Neural cell (in vitro differentiated cells): ENCODE results near the gene LMAN2L. TPM values are rescaled to one million over a fixed set of nuclear protein-coding genes. Genes with fewer than 3 reads are reported as not detected.

Experiments
- H2AFZ ChIP-seq: fragments of 200-600, 300-800 bp; sonication (generic), shearing (Covaris generic); 2 replicates; pipeline ENCODE4 v1.6.0; 2014; ENCODE audit warnings: low read depth, mild to moderate bottlenecking, antibody characterized with exemption, low read length, moderate library complexity
- H3F3A ChIP-seq: fragments of 200-600 bp; shearing (Covaris generic); 2 replicates; pipeline ENCODE4 v1.6.1; 2016; ENCODE audit warnings: mild to moderate bottlenecking, moderate library complexity, mixed read lengths, antibody characterized with exemption, low read length; ENCODE audit not compliant: insufficient read depth, poor library complexity, severe bottlenecking
- H3K27ac ChIP-seq: fragments of 200-600, 300-800 bp; sonication (generic), shearing (Covaris generic); 2 replicates; pipeline ENCODE4 v1.5.1; 2014; ENCODE audit warnings: mild to moderate bottlenecking, low read length, moderate library complexity
- H3K27me3 ChIP-seq: fragments of 300-800, 200-600 bp; sonication (generic), shearing (Covaris generic); 2 replicates; pipeline ENCODE4 v1.6.0; 2014; ENCODE audit warnings: mild to moderate bottlenecking, low read depth, low read length, moderate library complexity; ENCODE audit not compliant: insufficient read depth
- H3K36me3 ChIP-seq: fragments of 300-800, 200-600 bp; sonication (generic), shearing (Covaris generic); 2 replicates; pipeline ENCODE4 v1.5.1; 2014; ENCODE audit warnings: mild to moderate bottlenecking, antibody characterized with exemption, low read length, moderate library complexity; ENCODE audit not compliant: insufficient read depth
- H3K4me2 ChIP-seq: fragments of 300-800, 200-600 bp; sonication (generic), shearing (Covaris generic); 2 replicates; pipeline ENCODE4 v1.6.0; 2014; ENCODE audit warnings: mild to moderate bottlenecking, low read length
- H3K4me3 ChIP-seq: fragments of 300-800, 200-600 bp; sonication (generic), shearing (Covaris generic); 2 replicates; pipeline ENCODE4 v1.5.1; 2014; ENCODE audit warnings: mild to moderate bottlenecking, low read length, moderate library complexity
- H3K79me2 ChIP-seq: fragments of 200-600 bp; shearing (Covaris generic); replicated peaks from 2 replicates; pipeline ENCODE4 v1.6.0; 2014; ENCODE audit warnings: mild to moderate bottlenecking, low read length, moderate library complexity; ENCODE audit not compliant: insufficient read depth
- H3K9ac ChIP-seq: fragments of 300-800, 200-600 bp; sonication (generic), shearing (Covaris generic); 2 replicates; pipeline ENCODE4 v1.6.1; 2016; ENCODE audit warnings: mild to moderate bottlenecking, low read length, mixed read lengths
- H3K9me2 ChIP-seq: fragments of 200-600 bp; shearing (Covaris generic); 2 replicates; pipeline ENCODE4 v1.6.1; 2016; ENCODE audit warnings: mild to moderate bottlenecking, low read length, mixed read lengths; ENCODE audit not compliant: insufficient read depth
- H3K9me3 ChIP-seq: fragments of 200-600, 300-800 bp; sonication (generic), shearing (Covaris generic); 2 replicates; pipeline ENCODE4 v1.6.1; 2016; ENCODE audit warnings: mild to moderate bottlenecking, mixed run types, low read length, moderate library complexity, mixed read lengths
- H4K20me1 ChIP-seq: fragments of 200-600 bp; shearing (Covaris generic); 2 replicates; pipeline ENCODE4 v1.6.1; 2016; ENCODE audit warnings: mild to moderate bottlenecking, mixed run types; ENCODE audit not compliant: insufficient read depth
- EP300 ChIP-seq: fragments of 450-650 bp; conservative IDR thresholded peaks from 2 replicates; pipeline ENCODE4 v1.6.1; 2014; ENCODE audit warnings: antibody characterized with exemption, mild to moderate bottlenecking, moderate library complexity; ENCODE audit not compliant: poor library complexity, severe bottlenecking
- EZH2 ChIP-seq: fragments of 200-600, 300-800 bp; shearing (Covaris generic), sonication (generic); IDR thresholded peaks from 2 replicates; pipeline ENCODE4 v1.6.1; 2014; ENCODE audit warnings: antibody characterized with exemption, low read length, borderline replicate concordance, mild to moderate bottlenecking; ENCODE audit not compliant: insufficient read depth, poor library complexity, severe bottlenecking
- MXI1 ChIP-seq: fragments of 450-650 bp; conservative IDR thresholded peaks from 2 replicates; pipeline ENCODE4 v1.6.1; 2014; ENCODE audit warnings: antibody characterized with exemption, mild to moderate bottlenecking; ENCODE audit not compliant: poor library complexity, severe bottlenecking
- POLR2AphosphoS5 ChIP-seq: IDR thresholded peaks from 2 replicates; pipeline ENCODE4 v1.6.1; 2012
- RAD21 ChIP-seq: fragments of 450-650 bp; conservative IDR thresholded peaks from 2 replicates; pipeline ENCODE4 v1.6.1; 2014; ENCODE audit warnings: antibody characterized with exemption, mild to moderate bottlenecking, moderate library complexity
- SMC3 ChIP-seq: fragments of 450-650 bp; conservative IDR thresholded peaks from 2 replicates; pipeline ENCODE4 v1.6.1; 2014; ENCODE audit warnings: antibody characterized with exemption, mild to moderate bottlenecking, moderate library complexity; ENCODE audit not compliant: poor library complexity
- TAF1 ChIP-seq: IDR thresholded peaks from 2 replicates; pipeline ENCODE4 v1.6.1; 2012; ENCODE audit warnings: low read depth
- polyA plus RNA-seq: library from polyadenylated mRNA; depleted of rRNA; stranded (reverse); fragments of >200 nt; gene quantifications from 2 replicates; pipeline ENCODE4 v1.2.3, GENCODE V29; 2014
- TF ChIP-seq, protein P1 (sequence below): fragments of 450-650 bp; IDR thresholded peaks from 2 replicates; pipeline ENCODE4 v1.5.1; 2014; ENCODE audit warnings: antibody characterized with exemption, mild to moderate bottlenecking, moderate library complexity; ENCODE audit not compliant: poor library complexity, severe bottlenecking
- TF ChIP-seq, protein P2 (sequence below): IDR thresholded peaks from 2 replicates; pipeline ENCODE4 v1.6.1; 2012; ENCODE audit warnings: borderline replicate concordance

Gene LMAN2L
- polyA plus RNA-seq, 1 donor from 2014 or later: 41.3 TPM

DNA sequence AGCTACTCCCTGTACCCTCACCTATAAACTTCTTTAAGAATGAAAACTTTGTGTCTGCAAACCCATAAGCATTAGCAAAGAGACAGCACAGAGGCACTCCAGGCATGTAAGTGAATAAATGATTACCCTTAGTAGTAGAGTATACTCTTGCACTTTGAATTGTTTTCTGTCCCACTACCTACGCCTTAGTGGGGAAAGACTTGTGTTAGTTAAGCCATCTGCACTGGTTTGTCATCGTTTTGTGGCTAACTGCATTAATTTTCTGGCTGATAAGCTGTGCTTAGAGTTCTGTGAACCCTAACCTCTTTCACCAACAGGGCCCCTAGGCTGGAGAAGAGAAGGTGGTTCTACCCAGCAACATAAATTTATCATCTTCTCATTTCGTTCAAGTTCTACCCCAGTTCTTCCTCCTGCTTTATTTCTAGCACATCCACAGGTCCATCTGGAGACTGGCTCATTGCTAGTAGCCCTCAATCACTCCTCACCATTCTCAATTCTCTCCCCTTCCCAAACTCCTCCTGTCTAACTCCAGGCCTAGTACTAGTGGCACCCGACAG is 710 bp downstream of the LMAN2L start:
- peaks cover 22% of the 10 kb centered on the region for H3K79me2 ChIP-seq
- H3F3A ChIP-seq: no peaks in the 10 kb centered on the region
- peak overlapping the region; percentile 67 for H3K27ac ChIP-seq
- H3K36me3 ChIP-seq: no peaks in the 10 kb centered on the region
- H3K27me3 ChIP-seq: no peaks in the 10 kb centered on the region
- H3K9me3 ChIP-seq: no peaks in the 10 kb centered on the region
- peak overlapping the region; percentile 73 for H2AFZ ChIP-seq
- peak overlapping the region; percentile 84 for H3K4me3 ChIP-seq
- H4K20me1 ChIP-seq: no peaks in the 10 kb centered on the region
- no peaks in the 10 kb centered on the region for H3K9me2 ChIP-seq
- peak overlapping the region; percentile 91 for H3K4me2 ChIP-seq
- peak overlapping the region; percentile 68 for H3K9ac ChIP-seq
- TF ChIP-seq POLR2AphosphoS5 (no peak), RAD21 (no peak), EZH2 (no peak), SMC3 (no peak), EP300 (no peak), MXI1 (no peak), TAF1 (no peak)
- TF ChIP-seq, protein P1, sequence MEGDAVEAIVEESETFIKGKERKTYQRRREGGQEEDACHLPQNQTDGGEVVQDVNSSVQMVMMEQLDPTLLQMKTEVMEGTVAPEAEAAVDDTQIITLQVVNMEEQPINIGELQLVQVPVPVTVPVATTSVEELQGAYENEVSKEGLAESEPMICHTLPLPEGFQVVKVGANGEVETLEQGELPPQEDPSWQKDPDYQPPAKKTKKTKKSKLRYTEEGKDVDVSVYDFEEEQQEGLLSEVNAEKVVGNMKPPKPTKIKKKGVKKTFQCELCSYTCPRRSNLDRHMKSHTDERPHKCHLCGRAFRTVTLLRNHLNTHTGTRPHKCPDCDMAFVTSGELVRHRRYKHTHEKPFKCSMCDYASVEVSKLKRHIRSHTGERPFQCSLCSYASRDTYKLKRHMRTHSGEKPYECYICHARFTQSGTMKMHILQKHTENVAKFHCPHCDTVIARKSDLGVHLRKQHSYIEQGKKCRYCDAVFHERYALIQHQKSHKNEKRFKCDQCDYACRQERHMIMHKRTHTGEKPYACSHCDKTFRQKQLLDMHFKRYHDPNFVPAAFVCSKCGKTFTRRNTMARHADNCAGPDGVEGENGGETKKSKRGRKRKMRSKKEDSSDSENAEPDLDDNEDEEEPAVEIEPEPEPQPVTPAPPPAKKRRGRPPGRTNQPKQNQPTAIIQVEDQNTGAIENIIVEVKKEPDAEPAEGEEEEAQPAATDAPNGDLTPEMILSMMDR: no peak
- TF ChIP-seq, protein P2, sequence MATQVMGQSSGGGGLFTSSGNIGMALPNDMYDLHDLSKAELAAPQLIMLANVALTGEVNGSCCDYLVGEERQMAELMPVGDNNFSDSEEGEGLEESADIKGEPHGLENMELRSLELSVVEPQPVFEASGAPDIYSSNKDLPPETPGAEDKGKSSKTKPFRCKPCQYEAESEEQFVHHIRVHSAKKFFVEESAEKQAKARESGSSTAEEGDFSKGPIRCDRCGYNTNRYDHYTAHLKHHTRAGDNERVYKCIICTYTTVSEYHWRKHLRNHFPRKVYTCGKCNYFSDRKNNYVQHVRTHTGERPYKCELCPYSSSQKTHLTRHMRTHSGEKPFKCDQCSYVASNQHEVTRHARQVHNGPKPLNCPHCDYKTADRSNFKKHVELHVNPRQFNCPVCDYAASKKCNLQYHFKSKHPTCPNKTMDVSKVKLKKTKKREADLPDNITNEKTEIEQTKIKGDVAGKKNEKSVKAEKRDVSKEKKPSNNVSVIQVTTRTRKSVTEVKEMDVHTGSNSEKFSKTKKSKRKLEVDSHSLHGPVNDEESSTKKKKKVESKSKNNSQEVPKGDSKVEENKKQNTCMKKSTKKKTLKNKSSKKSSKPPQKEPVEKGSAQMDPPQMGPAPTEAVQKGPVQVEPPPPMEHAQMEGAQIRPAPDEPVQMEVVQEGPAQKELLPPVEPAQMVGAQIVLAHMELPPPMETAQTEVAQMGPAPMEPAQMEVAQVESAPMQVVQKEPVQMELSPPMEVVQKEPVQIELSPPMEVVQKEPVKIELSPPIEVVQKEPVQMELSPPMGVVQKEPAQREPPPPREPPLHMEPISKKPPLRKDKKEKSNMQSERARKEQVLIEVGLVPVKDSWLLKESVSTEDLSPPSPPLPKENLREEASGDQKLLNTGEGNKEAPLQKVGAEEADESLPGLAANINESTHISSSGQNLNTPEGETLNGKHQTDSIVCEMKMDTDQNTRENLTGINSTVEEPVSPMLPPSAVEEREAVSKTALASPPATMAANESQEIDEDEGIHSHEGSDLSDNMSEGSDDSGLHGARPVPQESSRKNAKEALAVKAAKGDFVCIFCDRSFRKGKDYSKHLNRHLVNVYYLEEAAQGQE: no peak

DNA sequence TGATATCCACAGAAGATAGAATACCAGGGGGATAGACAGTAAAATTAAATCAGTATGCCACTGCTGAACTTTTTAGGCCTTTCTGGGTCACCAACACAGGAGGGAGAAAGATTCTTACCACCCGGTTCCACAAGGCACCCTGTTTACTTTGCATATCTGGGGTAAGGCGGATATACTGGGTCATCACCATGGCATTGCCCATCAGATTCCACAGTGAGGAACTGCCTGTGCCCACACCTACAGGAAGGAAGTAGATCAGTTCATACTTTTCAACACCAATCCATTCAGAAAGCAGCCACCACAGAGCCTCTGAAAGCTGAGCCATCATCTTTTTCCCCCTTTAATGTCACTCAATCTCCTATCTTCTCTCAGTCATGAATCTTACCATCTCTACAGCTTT is 2.0 kb downstream of the LMAN2L start:
- Histone ChIP-seq H3K36me3 (no peaks in the 10 kb centered on the region), H3K79me2 (peaks cover 22% of the 10 kb centered on the region), H3F3A (no peaks in the 10 kb centered on the region), H3K27me3 (no peaks in the 10 kb centered on the region), H3K9ac (no peak overlapping the region), H3K9me3 (no peaks in the 10 kb centered on the region), H3K9me2 (no peaks in the 10 kb centered on the region), H3K4me2 (no peak overlapping the region), H3K27ac (no peak overlapping the region), H3K4me3 (no peak overlapping the region), H2AFZ (no peak overlapping the region), H4K20me1 (no peaks in the 10 kb centered on the region)
- no peak for TF ChIP-seq MXI1
- TF ChIP-seq TAF1: no peak
- TF ChIP-seq, protein P1: no peak
- no peak for TF ChIP-seq SMC3
- TF ChIP-seq, protein P2: no peak
- no peak for TF ChIP-seq RAD21
- no peak for TF ChIP-seq EZH2
- TF ChIP-seq POLR2AphosphoS5: no peak
- TF ChIP-seq EP300: no peak
